BLaER1 (cell line): ENCODE results near the gene CES4A.
"Not testable (repeated sequence)": the region's sequence is repeated elsewhere in the genome, so short reads cannot be mapped to it uniquely, and the experiment has no call there.

Source experiments
- H3K27ac ChIP-seq: shearing (Covaris generic); formaldehyde crosslinking; 2 replicates; pipeline ENCODE4 v1.8.1; 2022
- H3K27me3 ChIP-seq: shearing (Covaris generic); formaldehyde crosslinking; 2 replicates; pipeline ENCODE4 v1.8.1; 2022
- H3K36me3 ChIP-seq: shearing (Covaris generic); formaldehyde crosslinking; 2 replicates; pipeline ENCODE4 v1.8.1; 2022
- H3K4me1 ChIP-seq: shearing (Covaris generic); formaldehyde crosslinking; 2 replicates; pipeline ENCODE4 v1.8.1; 2022
- H3K4me2 ChIP-seq: shearing (Covaris generic); formaldehyde crosslinking; 2 replicates; pipeline ENCODE4 v1.8.1; 2022
- H3K4me3 ChIP-seq: shearing (Covaris generic); formaldehyde crosslinking; 2 replicates; pipeline ENCODE4 v1.8.1; 2022
- H3K9ac ChIP-seq: shearing (Covaris generic); formaldehyde crosslinking; 2 replicates; pipeline ENCODE4 v1.8.1; 2022
- H3K9me3 ChIP-seq: shearing (Covaris generic); formaldehyde crosslinking; 2 replicates; pipeline ENCODE4 v1.8.1; 2022
- H4K20me1 ChIP-seq: shearing (Covaris generic); formaldehyde crosslinking; 2 replicates; pipeline ENCODE4 v1.8.1; 2022
- Cebpa-rat ChIP-seq: shearing (Covaris generic); IDR thresholded peaks from 2 replicates; pipeline ENCODE4 v1.8.1; 2022

The CES4A gene

GRCh38 chr16:66988197-66988788 is at the start of gene CES4A:
Gene CES4A (plus strand): TSS chr16:66988589. CDS start chr16:66988773, 184 bp downstream.
- Histone ChIP-seq H3K4me1 (peaks cover 13% of the 10 kb centered on the region), H3K27me3 (no peaks in the 10 kb centered on the region), H3K9me3 (no peaks in the 10 kb centered on the region), H4K20me1 (no peaks in the 10 kb centered on the region), H3K27ac (0 out of 2 replicates have a peak within 1 kb of the TSS, but pooled peaks have one; percentile 19), H3K4me2 (peak within 1 kb of the TSS; percentile 57), H3K4me3 (no peak within 1 kb of the TSS), H3K36me3 (no peaks in the 10 kb centered on the region), H3K9ac (no peak within 1 kb of the TSS)
- no peak for TF ChIP-seq Cebpa-rat

DNA sequence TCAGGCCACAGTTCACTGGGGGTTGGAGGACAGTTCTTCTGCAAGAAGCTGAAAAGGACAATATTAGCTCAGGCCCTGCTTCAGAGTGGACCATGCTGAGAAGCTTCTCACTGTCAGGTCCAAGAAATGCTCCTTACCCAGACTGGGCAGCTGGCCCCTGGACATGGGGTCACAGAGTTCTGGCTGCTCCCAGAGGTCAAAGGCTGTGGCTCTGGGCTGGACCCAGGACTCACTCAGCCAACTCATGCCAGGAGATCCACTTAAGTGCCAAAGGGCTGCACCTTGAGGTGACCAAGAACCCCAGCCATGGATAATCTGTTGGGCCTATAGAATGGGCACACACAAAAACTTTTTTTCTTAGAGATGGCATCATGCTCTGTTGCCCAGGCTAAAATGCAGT is 49.0 kb upstream of the CES4A start:
- Histone ChIP-seq H3K9me3 (no peaks in the 10 kb centered on the region), H3K27ac (no peak overlapping the region), H3K27me3 (no peaks in the 10 kb centered on the region), H3K4me2 (no peak overlapping the region), H4K20me1 (peaks cover 58% of the 10 kb centered on the region), H3K36me3 (peaks cover 81% of the 10 kb centered on the region), H3K9ac (no peak overlapping the region), H3K4me1 (peaks cover 31% of the 10 kb centered on the region), H3K4me3 (no peak overlapping the region)
- no peak for TF ChIP-seq Cebpa-rat

- Histone ChIP-seq H4K20me1 (peaks cover 57% of the 10 kb centered on the region), H3K36me3 (peaks cover 81% of the 10 kb centered on the region), H3K4me2 (no peak overlapping the region), H3K27ac (no peak overlapping the region), H3K4me1 (peaks cover 28% of the 10 kb centered on the region), H3K9me3 (no peaks in the 10 kb centered on the region), H3K9ac (no peak overlapping the region), H3K27me3 (no peaks in the 10 kb centered on the region), H3K4me3 (no peak overlapping the region)
- no peak for TF ChIP-seq Cebpa-rat
These were observed 48.2 kb upstream of the CES4A start for GRCh38 chr16:66940236-66940635.

DNA sequence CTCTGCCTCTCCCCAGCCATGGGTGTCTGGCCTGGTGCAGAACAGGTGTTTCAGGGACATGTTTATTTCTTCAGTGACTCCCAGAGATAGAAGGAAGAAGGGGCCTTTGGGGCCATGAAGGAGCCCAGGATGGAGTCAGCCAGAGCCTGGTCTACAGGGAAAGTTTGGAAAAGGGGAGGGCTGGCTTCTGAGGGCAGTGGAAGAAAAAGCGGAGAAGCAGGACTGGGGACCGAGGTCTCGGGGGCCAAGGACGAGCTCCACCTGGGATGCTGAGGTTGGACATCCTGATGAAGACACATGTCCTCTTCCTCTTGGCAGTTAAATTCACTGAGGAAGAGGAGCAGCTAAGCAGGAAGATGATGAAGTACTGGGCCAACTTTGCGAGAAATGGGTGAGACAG is 45.4 kb upstream of the CES4A start:
- Histone ChIP-seq H3K36me3 (peaks cover 62% of the 10 kb centered on the region), H3K9me3 (no peaks in the 10 kb centered on the region), H4K20me1 (peaks cover 35% of the 10 kb centered on the region), H3K27me3 (peaks cover 12% of the 10 kb centered on the region), H3K4me2 (no peak overlapping the region), H3K9ac (no peak overlapping the region), H3K27ac (no peak overlapping the region), H3K4me1 (peaks cover 7% of the 10 kb centered on the region), H3K4me3 (no peak overlapping the region)
- no peak for TF ChIP-seq Cebpa-rat

GRCh38 chr16:66943426-66944053 is 44.8 kb upstream of the CES4A start:
- Histone ChIP-seq H3K9me3 (no peaks in the 10 kb centered on the region), H3K27ac (no peak overlapping the region), H3K4me1 (peaks cover 12% of the 10 kb centered on the region), H3K9ac (no peak overlapping the region), H3K27me3 (peaks cover 18% of the 10 kb centered on the region), H3K36me3 (peaks cover 56% of the 10 kb centered on the region), H4K20me1 (peaks cover 34% of the 10 kb centered on the region), H3K4me3 (no peak overlapping the region), H3K4me2 (no peak overlapping the region)
- TF ChIP-seq Cebpa-rat, result no peak

DNA sequence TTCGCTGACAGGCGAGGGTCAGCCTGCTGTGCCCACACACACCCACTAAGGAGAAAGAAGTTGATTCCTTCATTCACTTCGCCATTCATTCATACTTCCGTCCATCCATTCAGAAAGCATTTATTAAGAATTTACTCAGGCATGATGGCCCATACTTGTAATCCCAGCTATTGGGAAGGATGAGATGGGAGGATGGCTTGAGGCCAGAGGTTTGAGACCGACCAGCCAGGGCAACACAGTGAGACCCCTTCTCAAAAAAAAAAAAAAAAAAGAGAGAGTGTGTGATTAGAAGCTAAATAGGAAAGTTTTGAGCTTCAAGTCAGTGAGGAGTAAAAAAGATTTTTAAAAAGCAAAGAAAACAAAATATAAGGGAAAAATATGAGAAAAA is 44.3 kb upstream of the CES4A start:
- no peak for TF ChIP-seq Cebpa-rat
- H3K4me1 ChIP-seq, result peaks cover 17% of the 10 kb centered on the region
- no peaks in the 10 kb centered on the region for H3K9me3 ChIP-seq
- no peak overlapping the region for H3K4me3 ChIP-seq
- peaks cover 23% of the 10 kb centered on the region for H3K27me3 ChIP-seq
- peaks cover 34% of the 10 kb centered on the region for H4K20me1 ChIP-seq
- H3K9ac ChIP-seq, result no peak overlapping the region
- H3K4me2 ChIP-seq, result no peak overlapping the region
- H3K27ac ChIP-seq, result no peak overlapping the region
- H3K36me3 ChIP-seq, result peaks cover 51% of the 10 kb centered on the region

GRCh38 chr16:66944971-66945370 is 43.4 kb upstream of the CES4A start:
- not testable (repeated sequence) for H3K9ac ChIP-seq, H3K27ac ChIP-seq, H3K9me3 ChIP-seq, H3K4me3 ChIP-seq, H3K4me2 ChIP-seq
- Histone ChIP-seq H3K36me3 (peaks cover 42% of the 10 kb centered on the region), H4K20me1 (peaks cover 28% of the 10 kb centered on the region), H3K4me1 (peaks cover 18% of the 10 kb centered on the region), H3K27me3 (peaks cover 32% of the 10 kb centered on the region)

DNA sequence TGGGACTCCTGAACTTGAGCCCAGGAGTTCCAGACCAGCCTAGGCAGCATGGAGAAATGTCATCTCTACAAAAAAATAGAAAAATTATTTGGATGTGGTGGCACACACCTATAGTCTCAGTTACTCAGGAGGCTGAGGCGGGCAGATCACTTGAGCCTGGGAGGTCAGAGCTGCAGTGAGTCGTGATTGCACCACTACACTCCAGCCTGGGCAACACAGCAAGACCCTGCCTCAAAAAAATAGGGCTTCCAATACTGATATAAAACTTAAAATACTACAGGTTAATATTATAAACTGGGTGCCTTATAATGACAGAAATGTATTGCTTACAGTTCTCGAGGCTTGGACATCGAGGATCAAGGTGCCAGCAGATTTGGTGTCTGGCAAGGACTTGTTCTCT is 42.5 kb upstream of the CES4A start:
- H3K4me3 ChIP-seq, result no peak overlapping the region
- H3K27ac ChIP-seq, result no peak overlapping the region
- peaks cover 32% of the 10 kb centered on the region for H3K36me3 ChIP-seq
- H3K4me1 ChIP-seq, result peaks cover 18% of the 10 kb centered on the region
- H3K4me2 ChIP-seq, result no peak overlapping the region
- H3K27me3 ChIP-seq, result peaks cover 42% of the 10 kb centered on the region
- peaks cover 22% of the 10 kb centered on the region for H4K20me1 ChIP-seq
- TF ChIP-seq Cebpa-rat, result no peak
- no peak overlapping the region for H3K9ac ChIP-seq
- 0 out of 2 replicates have a peak, but pooled peaks cover under 1% of the 10 kb centered on the region for H3K9me3 ChIP-seq

GRCh38 chr16:66946541-66946940 is 41.8 kb upstream of the CES4A start:
- no peak overlapping the region for H3K9ac ChIP-seq
- no peak for TF ChIP-seq Cebpa-rat
- H3K4me2 ChIP-seq, result no peak overlapping the region
- H3K9me3 ChIP-seq, result 0 out of 2 replicates have a peak, but pooled peaks cover 6% of the 10 kb centered on the region
- H3K4me1 ChIP-seq, result peaks cover 18% of the 10 kb centered on the region
- no peak overlapping the region for H3K27ac ChIP-seq
- peaks cover 26% of the 10 kb centered on the region for H3K36me3 ChIP-seq
- H4K20me1 ChIP-seq, result peaks cover 22% of the 10 kb centered on the region
- H3K27me3 ChIP-seq, result peaks cover 48% of the 10 kb centered on the region
- H3K4me3 ChIP-seq, result no peak overlapping the region

DNA sequence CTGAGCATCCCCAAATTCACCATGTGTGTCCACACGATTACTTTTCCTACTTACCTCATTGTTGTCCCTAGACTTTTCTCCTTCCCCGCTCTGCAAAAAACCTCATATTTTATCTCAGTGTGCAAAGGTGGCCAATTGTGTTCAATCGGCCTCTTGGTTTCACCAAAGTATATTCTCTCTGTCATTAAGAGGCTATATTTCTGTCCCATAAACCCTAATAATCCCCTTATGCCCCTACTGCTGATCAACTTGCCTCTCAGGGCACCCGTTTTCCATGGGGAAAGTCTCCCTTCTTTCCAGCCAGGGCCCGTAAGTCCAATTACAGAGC is 41.5 kb upstream of the CES4A start:
- H3K4me3 ChIP-seq, result no peak overlapping the region
- H3K36me3 ChIP-seq, result peaks cover 22% of the 10 kb centered on the region
- H3K27ac ChIP-seq, result no peak overlapping the region
- no peak overlapping the region for H3K9ac ChIP-seq
- H4K20me1 ChIP-seq, result peaks cover 22% of the 10 kb centered on the region
- peaks cover 18% of the 10 kb centered on the region for H3K4me1 ChIP-seq
- no peak overlapping the region for H3K4me2 ChIP-seq
- 0 out of 2 replicates have a peak, but pooled peaks cover 7% of the 10 kb centered on the region for H3K9me3 ChIP-seq
- TF ChIP-seq Cebpa-rat, result no peak
- peaks cover 52% of the 10 kb centered on the region for H3K27me3 ChIP-seq
